Measurements from ENCODE around the gene MINDY4.

MINDY4 gene

GRCh38 chr7:30840141-30841024, 69.2 kb downstream of the MINDY4 start:
- DNase-seq = no peak

- DNase-seq = no peak
These were observed 70.0 kb downstream of the MINDY4 start for GRCh38 chr7:30841025-30841735.

- no peak for DNase-seq
These were observed 70.8 kb downstream of the MINDY4 start for GRCh38 chr7:30841801-30842541.

- DNase-seq = no peak
These were observed 71.6 kb downstream of the MINDY4 start for GRCh38 chr7:30842542-30843451.

DNA sequence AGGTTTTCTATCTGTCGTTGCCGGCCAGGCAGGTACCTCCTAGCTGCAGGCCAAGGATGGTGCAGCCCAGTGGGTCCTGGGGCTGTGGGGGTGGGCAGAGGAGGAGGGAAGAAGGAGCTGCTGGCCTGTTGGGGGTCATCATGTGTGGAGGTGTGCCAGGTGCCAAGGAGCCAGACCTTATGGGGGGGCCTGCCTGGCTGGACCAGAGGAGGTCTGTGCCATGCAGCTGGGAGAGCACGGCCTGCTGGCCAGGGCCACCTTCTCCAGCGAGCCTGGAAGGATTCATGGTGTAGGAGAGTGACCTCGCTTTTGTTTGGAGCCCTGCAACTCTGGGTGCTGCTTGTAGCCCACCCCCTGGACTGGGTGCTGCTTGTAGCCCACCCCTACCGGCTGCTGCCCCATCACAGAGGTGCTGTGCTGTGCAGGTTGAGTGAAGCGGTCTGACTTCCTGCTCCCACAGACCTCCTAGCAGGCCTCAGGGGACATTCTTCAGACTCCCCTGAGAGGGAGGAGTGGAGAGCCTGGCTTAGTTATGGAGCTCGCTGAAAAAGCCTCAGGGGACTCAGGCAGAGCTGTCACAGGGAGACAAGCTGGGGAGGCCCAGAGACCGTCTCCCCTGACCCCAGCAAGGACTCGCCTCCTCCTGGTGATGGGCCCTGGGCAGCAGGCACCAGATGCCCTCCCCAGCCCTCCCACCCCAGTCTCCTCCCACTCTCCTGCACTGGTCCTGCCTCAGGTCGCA, 72.7 kb downstream of the MINDY4 start:
- DNase-seq = no peak

GRCh38 chr7:30844483-30844874, 73.3 kb downstream of the MINDY4 start:
- no peak for DNase-seq

DNA sequence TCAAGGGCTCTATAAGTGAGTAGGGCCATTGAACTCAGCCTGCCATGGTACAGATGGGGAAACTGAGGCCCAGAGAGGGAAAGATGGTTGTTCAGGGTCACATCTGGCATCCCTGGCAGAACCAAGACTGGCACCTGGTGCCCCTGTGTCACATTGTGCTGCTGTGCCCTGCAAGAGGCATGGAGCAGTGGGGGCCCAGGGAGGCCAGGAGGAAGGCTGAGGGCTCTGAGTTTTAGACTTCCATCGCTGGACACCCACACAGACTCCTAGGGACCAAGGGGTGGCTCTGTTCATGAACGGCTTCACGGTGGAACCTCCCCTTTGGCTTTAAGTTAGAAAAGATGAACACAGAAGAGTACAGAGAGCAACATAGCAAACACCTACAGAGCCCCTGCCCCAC, 73.7 kb downstream of the MINDY4 start:
- no peak for DNase-seq

DNA sequence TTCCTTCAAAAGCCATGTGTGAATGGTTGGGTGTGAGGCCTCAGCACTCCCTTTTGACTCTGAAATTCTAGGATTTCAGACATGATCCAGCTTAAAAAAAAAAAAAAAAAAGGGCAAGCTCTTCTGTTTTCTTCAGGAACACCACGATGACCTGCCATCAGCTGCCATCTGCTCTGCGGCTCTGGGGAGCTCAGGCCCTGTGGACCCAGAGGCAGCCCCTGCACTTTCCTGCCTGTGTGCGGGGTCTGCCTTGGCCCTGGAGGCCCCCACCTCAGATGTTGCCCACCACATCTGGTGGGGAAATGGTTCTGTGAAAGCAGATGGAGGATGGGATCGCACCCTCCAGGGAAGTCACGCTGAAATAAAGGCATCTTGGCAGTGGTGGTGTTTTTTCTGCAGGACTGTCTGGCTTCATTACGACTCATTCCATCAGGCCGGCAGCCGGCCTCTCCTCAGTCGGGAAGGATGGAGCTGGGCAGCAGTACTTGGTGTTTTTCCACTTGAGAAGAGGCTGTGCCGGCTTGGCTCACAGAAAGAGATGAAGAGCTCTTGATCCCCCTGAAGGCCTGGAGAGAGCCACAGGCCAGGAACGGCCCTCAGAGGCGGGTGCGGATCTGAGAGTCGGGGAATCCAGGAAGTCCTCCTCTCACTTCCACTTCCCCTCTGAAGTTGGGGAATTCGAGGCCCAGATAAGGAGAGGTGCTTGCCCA, 74.4 kb downstream of the MINDY4 start:
- DNase-seq = no peak

DNA sequence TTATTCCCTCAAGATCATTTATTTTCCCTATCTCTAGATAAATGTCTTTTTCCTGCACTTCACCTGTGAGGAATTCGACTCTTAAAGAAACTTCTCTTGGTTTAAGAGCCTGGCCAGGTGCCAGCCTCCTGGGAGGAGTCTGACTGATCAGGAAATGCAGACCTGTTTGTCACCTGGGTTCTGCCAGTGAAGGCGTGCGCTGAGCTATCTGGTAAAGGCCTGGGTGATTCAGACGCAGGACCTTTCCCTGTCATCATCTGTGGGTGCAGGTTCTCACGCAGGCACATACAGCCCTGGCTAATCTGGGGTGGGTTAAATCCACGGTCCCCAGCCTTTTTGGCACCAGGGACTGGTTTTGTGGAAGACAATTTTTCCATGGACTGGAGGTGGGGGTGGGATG, 75.2 kb downstream of the MINDY4 start:
- no peak for DNase-seq

GRCh38 chr7:30848121-30848855, 77.1 kb downstream of the MINDY4 start:
- no peak for DNase-seq

DNA sequence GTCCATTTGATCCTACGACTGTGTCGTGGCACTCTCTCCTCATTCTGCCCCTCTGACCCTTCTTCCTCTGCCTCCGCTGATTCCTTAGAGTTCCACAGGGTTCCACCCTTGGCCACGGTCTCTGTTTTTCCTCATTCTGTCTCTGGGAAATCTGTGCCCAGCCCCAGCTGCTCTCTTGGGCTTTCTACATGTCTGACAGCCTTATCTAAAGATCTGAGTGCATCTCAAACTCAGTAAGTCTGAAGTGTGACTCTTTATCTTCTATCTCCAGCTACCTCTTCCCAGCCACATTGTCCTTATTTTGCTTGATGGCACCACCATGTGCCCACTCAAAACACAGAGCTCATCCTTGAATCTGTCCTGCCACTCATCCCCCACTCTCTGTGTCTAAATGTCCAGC, 78.3 kb downstream of the MINDY4 start:
- DNase-seq = no peak

- DNase-seq = no peak
These were observed 79.2 kb downstream of the MINDY4 start for GRCh38 chr7:30850426-30850825.

GRCh38 chr7:30851651-30852307, 80.6 kb downstream of the MINDY4 start:
- no peak for DNase-seq

GRCh38 chr7:30852308-30852684, 81.1 kb downstream of the MINDY4 start:
- no peak for DNase-seq

- DNase-seq = no peak
These were observed 81.6 kb downstream of the MINDY4 start for GRCh38 chr7:30852744-30853288.

GRCh38 chr7:30853576-30853975, 82.4 kb downstream of the MINDY4 start:
- no peak for DNase-seq

DNA sequence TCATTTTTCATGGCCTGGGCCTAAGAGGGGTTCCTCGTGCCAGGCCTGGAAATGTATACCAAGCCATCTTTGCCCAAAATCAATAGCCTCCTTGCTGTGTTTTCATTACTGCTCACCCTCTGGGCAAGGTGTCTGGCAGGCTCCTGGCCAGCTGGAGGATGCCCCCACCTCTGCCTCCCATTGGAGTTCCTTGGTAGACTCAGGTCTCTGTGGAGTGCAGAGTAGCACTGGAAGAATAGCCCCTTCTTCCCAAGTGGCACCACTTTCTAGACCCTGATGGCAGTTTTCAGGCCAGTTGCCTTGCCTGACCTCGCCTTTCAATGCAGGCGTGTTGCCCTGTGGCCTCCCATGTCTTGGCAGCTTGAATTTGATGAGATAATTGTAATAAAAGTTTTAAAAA, 84.7 kb downstream of the MINDY4 start:
- DNase-seq = no peak

- no peak for DNase-seq
These were observed 87.4 kb downstream of the MINDY4 start for GRCh38 chr7:30858576-30858975.

DNA sequence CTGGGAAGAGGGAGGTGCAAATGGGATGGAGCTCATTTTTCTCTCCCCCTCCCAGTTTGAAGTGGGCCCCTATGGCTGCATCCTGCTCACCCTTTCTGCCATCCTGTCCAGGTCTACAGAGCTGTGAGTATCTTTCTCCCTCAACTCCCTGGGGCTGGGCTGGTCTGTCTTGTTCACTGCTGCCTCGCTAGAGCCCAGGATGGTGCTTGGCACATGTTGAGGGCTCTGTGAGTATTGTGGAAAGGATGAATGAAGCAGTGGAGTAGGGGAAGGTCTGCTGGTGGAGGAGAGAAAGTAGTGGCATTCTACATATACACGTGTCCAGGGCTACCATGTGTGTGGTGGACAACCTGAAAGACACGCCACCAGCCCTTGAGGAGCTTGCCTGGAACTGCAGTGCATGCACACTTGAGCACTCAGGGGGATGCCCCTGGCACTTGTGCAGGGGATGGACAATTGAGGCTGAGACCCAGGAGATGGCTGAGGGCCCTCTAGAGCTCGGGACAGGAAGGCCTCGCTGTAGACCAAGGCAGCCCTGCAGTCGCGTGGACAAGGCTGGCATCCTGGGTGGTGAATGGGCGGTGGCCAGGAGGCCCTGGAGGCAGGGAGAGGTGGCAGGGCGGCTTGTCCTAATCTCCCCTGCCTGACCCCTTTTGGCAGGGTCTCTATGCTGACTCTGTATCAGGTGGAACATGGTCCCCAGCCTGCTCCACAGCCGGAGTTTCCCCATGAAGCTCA, 88.2 kb downstream of the MINDY4 start:
- DNase-seq = no peak
